Right ventricle myocardium superior (tissue), 1 donor: ENCODE measurements around the gene TVP23A. TPM values are rescaled to one million over a fixed set of nuclear protein-coding genes. Genes with fewer than 3 reads are reported as not detected.
A peak's percentile ranks its signal among the peaks of the same experiment; 100 is the strongest.

Experiments used
- ATAC-seq: fragments of 200-7000 bp; cut with Tn5 transposase; one replicate; pipeline ENCODE4 v1.9.1; 2020; ENCODE audit warnings: mild to moderate bottlenecking; ENCODE audit not compliant: poor library complexity
- DNase-seq: peaks from one replicate; pipeline ENCODE4 v3.0.0-alpha.2; 2020
- intact Hi-C: fragments of 100-400 bp; cut with DNase I; formaldehyde crosslinking; loops from one replicate; pipeline ENCODE4 v1.11.2; 2022
- long read RNA-seq: library from polyadenylated mRNA; unstranded; transcript quantifications from one replicate; pipeline ENCODE4 v2.0.0, GENCODE V29; 2021
- total RNA-seq: library from RNA; stranded (reverse); fragmentation: NEBNext Ultra II Directional; extraction: Animal tissue kit (Norgen Biotek cat#: 25700); gene quantifications from one replicate; pipeline ENCODE4 v1.2.1, GENCODE V29; 2021
- donor health status: DM: no; HTN: yes; CAD: no; lungs with severe emphysema.

The TVP23A gene
- 0.19 TPM for total RNA-seq
- long read RNA-seq: 0 reads

- DNase-seq: no peak
- no peak for ATAC-seq
- intact Hi-C loops: no loop called here
Measured at GRCh38 chr16:10817963-10818941, at the start of gene TVP23A. TVP23A (minus strand) TSS chr16:10818794; CDS start chr16:10818493, 301 bp downstream.

DNA sequence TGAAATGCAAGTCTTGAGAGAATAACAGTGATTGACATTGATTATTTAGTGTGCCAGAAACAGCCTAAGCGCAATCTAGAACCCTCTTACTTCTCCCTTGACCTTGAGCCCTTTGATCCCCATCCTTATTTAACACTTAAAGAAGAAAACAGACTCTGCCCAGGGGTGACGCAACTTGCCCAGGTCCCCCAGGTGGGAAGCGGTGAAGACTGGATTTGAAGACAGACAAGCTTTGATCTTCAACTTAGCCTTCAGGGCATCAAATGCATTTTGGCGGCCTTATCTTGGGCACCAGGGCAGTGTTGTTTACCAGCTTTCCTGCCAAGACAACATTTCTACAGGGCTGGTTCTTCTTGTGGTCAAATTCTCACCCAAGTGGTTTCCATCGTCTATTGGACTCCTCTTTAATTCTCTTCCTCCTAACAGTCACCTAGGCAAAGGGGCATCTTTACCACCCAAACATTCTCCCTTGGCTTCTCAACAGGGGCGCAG is 49.6 kb upstream of the TVP23A start:
- intact Hi-C loops: no loop called here
- ATAC-seq: no peak

DNA sequence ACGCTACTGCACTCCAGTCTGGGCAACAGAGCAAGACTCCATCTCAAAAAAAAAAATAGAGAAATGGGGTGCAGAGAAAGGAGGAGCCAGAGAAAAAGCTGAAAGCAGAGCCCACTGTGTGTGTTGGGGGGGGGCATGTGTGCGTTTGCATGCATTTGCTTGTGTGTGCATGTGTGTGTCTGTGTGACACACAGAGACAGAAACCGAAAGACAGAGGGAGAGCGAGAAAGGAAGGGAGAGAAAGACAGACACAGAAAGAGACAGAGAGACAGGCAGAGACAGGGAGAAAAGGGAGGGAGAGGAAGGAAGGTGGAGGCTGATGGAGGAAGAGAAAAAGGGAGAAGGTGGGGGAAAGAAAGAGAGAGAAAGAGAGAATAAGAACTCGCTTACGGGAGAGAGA is 48.6 kb upstream of the TVP23A start:
- intact Hi-C loops: no loop called here
- ATAC-seq (no peak), DNase-seq (no peak)

More for the DNA sequence above, 49.6 kb upstream of the TVP23A start:
- DNase-seq: no peak

DNA sequence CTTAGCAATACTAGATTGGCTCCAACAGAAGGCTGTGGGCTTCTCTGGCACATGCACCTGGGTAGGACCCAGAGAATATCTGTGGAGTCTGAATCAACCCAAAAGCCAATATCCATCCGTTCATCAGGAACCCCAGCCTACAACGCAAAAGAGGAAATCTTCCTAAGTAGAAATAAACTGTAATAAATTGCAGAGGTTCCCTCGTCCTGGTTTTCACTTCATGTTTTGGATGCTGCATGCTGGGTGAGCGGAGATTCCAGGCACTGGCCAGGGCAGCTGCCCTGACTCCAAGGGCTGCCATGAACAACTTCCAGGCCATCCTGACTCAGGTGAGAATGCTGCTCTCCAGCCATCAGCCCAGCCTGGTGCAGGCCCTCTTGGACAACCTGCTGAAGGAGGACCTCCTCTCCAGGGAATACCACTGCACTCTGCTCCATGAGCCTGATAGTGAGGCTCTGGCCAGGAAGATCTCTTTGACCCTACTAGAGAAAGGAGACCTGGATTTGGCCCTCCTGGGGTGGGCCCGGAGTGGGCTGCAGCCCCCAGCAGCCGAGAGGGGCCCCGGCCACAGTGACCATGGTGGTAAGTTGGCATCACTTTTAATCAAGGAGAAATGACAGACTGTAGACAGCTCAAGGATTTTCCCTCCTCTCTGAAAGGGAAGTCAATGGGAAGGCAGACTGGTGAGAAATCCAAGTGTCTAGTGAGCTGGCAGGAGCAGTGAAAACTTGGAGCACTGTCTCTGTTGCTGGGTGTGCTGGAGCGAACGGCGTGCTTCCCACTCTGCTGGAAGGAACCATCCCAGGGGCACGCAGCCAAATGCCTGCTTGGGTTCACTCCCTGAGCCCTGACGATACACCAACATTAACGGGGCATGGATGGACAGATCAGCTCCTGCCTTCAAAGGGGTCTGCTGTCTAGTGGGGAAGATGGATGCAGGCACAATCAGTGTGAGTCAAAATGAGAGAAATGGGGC is 47.7 kb upstream of the TVP23A start:
- peak; percentile 49 for ATAC-seq

DNA sequence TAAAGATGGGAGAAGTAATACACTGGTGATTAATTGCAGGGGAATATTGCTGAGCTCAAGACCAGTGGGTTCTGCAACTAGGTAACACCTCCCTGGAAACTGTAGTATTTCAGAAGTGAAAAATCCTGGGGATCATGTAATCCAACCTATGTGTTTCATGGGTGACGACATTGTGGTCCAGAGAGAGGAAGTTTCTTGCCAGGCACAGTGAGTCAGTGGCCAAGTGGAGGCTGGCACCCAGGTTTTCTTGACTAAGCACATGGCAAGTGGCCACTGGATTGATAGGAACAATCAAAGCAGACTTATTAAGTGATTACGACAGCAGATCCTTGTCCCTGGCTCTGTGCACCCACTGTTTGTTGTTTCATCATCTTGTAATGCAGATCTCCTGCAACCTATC is 43.8 kb upstream of the TVP23A start:
- intact Hi-C loops: no loop called here
- ATAC-seq: peak; percentile 55
- no peak for DNase-seq

More for the DNA sequence above, 47.7 kb upstream of the TVP23A start:
- intact Hi-C loops: no loop called here
- peak; percentile 76 for DNase-seq

DNA sequence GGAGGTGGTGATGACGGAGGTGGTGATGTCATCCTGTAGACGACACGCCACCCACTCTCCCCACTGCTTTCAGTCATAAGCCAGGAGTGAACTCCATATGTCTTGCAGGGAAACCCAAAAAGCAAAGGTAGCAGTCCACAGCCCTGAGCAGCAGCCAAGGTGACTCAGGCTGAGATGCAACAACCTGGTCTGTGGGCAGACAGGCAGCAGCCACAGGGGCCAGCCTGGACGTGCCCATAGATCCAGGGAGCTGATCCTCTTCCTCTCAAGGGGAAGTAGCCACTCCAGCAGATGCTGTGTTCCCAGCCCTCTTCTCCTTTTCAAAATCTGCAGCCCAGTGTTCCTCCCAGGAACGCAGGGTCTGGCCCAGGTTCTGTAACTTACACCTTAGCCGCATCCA is 41.1 kb upstream of the TVP23A start:
- ATAC-seq (no peak), DNase-seq (no peak)
- intact Hi-C loops: no loop called here

DNA sequence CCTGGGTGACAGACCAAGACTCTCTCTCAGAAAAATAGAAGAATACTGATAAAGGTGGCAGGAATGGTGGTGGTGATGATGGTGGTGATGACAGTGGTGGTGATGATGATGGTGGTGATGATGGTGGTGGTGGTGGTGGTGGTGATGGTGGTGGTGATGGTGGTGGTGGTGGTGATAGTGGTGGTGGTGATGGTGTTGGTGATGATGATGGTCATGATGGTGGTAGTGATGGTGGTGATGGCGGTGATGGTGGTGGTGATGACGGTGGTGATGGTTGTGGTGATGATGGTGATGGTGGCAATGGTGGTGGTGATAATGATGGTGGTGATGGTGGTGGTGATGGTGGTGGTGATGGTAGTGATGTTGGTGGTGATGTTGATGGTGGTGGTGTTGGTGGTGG is 40.4 kb upstream of the TVP23A start:
- intact Hi-C loops: no loop called here
- no peak for ATAC-seq

DNA sequence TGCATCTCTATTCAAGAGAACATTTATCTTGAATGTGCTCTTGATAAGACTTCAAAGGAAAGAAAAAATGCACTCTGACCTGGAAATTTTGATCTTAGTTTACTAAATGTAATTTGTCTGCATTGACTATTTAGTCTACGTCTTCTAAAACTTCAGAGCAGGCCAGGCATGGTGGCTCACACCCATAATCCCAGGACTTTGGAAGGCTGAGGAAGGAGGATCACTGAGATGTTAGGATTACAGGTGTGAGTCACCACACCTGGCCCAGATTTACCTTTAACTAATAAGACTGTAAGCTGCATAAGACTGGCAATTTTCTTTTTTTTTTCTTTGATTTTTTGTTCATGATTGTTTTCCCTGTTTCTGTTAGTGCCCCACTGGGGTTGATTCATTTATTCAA is 39.6 kb upstream of the TVP23A start:
- ATAC-seq (no peak), DNase-seq (no peak)
- intact Hi-C loops: no loop called here

More for the DNA sequence above, 40.4 kb upstream of the TVP23A start:
- no peak for DNase-seq

DNA sequence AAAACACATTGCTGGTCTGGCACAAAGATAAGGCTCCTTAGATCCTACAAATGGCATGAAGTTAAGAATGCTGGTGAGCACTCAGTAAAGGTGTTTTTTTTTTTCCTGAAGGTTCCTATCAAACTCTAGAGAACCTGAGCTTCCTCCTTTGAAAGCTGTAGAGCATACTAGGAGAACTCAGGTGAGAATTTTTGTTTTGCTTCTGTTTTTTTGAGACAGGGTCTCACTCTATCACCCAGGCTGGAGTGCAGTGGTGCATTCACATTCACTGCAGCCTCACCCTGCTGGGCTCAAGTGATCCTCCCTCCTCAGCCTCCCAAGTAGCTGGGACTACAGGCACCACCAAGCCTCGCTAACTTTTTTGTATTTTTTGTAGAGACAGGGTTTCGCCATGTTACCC is 37.4 kb upstream of the TVP23A start:
- intact Hi-C loops: no loop called here
- DNase-seq (no peak), ATAC-seq (no peak)

DNA sequence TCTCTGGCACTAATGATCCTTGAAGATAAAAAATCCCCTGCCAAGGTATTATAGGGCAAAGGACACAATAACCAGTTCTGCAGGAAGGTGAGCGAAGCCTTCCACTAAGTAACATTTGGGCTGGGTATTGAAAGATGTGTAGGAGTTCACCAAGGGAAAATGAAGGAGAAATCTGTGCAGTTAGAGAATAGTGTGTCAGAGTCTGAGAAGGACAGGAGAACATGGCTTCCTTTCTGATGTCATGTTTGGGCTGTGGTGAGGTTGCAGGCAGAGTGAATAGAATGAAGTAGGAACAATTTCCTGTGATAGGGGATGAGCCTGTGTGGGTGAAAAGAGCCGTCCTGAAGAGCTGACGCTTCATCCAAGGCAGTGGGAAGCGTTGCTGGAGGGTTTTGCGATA is 34.4 kb upstream of the TVP23A start:
- DNase-seq (no peak), ATAC-seq (no peak)
- intact Hi-C loops: no loop called here

- no peak for ATAC-seq
- intact Hi-C loops: no loop called here
Measured at GRCh38 chr16:10852286-10852685, 33.7 kb upstream of the TVP23A start.

DNA sequence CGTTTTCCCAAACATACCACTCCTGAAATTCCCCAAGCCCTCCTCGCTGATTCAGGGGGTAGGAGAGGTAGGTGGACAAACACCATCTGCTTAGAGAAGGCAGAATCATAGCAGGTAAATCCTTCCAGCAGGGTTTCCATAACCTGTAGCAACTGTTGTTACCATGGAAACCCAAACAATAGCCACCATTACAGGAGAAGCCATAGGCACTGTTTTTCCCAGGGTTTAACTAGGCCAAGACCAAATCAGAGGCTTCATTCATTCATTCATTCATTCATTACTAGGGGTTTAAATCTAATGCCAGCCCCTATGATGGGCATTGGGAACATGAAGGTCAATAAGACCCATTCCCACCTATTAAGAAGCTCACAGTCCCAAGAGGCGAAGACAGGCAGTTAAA is 32.9 kb upstream of the TVP23A start:
- intact Hi-C loops: no loop called here
- DNase-seq (no peak), ATAC-seq (no peak)

More at GRCh38 chr16:10852286-10852685, 33.7 kb upstream of the TVP23A start:
- DNase-seq: no peak

- intact Hi-C loops: no loop called here
- no peak for ATAC-seq
- no peak for DNase-seq
Measured at GRCh38 chr16:10850478-10850850, 31.9 kb upstream of the TVP23A start.

GRCh38 chr16:10849736-10850477 is 31.3 kb upstream of the TVP23A start:
- DNase-seq: no peak
- ATAC-seq: no peak
- intact Hi-C loops: no loop called here

GRCh38 chr16:10847176-10847575 is 28.6 kb upstream of the TVP23A start:
- DNase-seq (no peak), ATAC-seq (no peak)
- intact Hi-C loops: no loop called here

DNA sequence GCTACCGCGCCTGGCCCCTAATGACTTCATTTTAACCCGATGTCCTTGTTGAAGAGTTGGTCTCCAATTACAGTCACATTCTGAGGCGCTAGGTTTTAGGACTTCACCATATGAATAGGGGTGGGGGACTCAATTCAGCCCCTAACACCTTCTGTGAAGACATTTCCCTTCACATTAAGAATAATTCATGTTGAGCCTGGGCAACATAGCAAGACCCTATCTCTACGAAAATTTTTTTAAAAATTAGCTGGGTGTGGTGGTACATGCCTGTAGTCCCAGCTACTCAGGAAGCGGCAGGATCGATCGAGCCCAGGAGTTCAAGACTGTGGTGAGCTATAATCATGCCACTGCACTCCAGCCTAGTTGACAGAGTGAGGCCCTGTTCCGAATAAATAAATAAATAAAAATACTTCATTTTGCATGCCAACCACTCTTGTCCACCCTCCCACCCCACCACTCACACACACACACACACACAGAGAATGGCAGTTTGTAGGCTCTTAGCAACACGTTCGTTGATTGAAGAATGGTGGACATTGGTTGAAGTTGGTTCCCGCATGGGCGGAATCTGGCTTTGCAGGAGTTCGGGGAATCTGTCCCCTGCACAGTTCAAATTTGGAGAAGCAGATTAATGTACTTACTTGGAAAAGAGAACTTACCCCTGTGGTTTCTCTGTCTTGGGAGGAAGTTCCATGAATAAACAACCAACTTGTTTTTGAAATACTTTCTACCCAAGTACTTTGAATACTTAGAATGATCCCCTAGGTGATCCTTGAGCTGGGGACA is 27.8 kb upstream of the TVP23A start:
- peak; percentile 67 for ATAC-seq
- intact Hi-C loops: no loop called here

GRCh38 chr16:10840703-10841102 is 22.1 kb upstream of the TVP23A start:
- no peak for DNase-seq
- intact Hi-C loops: no loop called here
- no peak for ATAC-seq

More for the DNA sequence above, 27.8 kb upstream of the TVP23A start:
- no peak for DNase-seq

DNA sequence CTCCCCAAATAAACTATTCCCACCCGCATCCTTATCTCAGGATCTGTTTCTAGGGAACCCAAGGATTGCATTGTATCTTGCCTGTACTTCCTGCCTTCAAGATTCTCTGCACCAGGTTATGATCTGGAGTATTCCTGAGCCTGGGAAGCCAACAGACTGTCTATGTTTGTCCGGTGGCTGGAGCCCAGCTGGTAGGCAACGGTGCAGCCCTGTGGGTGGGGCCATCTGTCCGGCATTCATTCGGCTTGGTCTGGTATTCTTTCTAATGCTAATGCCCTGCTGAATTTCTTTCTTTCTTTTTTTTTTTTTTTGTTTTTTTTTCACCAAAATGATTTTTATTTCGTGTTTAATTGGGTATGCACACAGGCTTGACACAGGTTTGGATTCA is 20.7 kb upstream of the TVP23A start:
- ATAC-seq (no peak), DNase-seq (no peak)

More for the DNA sequence above, 20.7 kb upstream of the TVP23A start:
- intact Hi-C loops: no loop called here
